Measurements from ENCODE around the gene CSGALNACT2. TPM values are rescaled to one million over a fixed set of nuclear protein-coding genes. Genes with fewer than 3 reads are reported as not detected.

Gene CSGALNACT2
- total and polyA plus RNA-seq, 12 donors: 4.6 to 12.9 (median 9.6) TPM

GRCh38 chr10:43115881-43116595, 22.2 kb upstream of the CSGALNACT2 start:
- DNase-seq: no peak

GRCh38 chr10:43116596-43116995, 21.6 kb upstream of the CSGALNACT2 start:
- no peak overlapping the region for H3K4me3 ChIP-seq
- no peaks in the 10 kb centered on the region for H3K36me3 ChIP-seq
- intact Hi-C loops (cut with DNase I): no loop called here
- TF ChIP-seq CTCF (IDR thresholded peaks at IDR 0.05): no peak
- ATAC-seq: no peak
- WGBS, 2 donors: 91 to 92% methylated on average over 10 of the region's 10 CpGs
- H3K27me3 ChIP-seq: no peaks in the 10 kb centered on the region
- H3K27ac ChIP-seq: no peak overlapping the region
- H3K9me3 ChIP-seq: no peaks in the 10 kb centered on the region
- no peak for DNase-seq
- H3K4me1 ChIP-seq: peaks cover 0 to 15% (median 9%) of the 10 kb centered on the region in 9 donors

More at GRCh38 chr10:43115881-43116595, 22.2 kb upstream of the CSGALNACT2 start:
- Histone ChIP-seq H3K27ac (no peak overlapping the region), H3K9me3 (no peaks in the 10 kb centered on the region), H3K4me1 (peaks cover 0 to 9% (median 3%) of the 10 kb centered on the region in 9 donors), H3K27me3 (no peaks in the 10 kb centered on the region), H3K36me3 (no peaks in the 10 kb centered on the region), H3K4me3 (no peak overlapping the region)
- WGBS, 2 donors: 92 to 94% methylated on average over 10 of the region's 10 CpGs
- intact Hi-C loops (cut with DNase I): no loop called here
- no peak for TF ChIP-seq CTCF (IDR thresholded peaks at IDR 0.05)
- no peak for ATAC-seq

GRCh38 chr10:43117031-43117776, 21.0 kb upstream of the CSGALNACT2 start:
- H3K9me3 ChIP-seq: no peaks in the 10 kb centered on the region
- intact Hi-C loops (cut with DNase I): no loop called here
- H3K36me3 ChIP-seq: no peaks in the 10 kb centered on the region
- H3K4me1 ChIP-seq: peaks cover 0 to 21% (median 10%) of the 10 kb centered on the region in 9 donors
- no peaks in the 10 kb centered on the region for H3K27me3 ChIP-seq
- DNase-seq (no peak), ATAC-seq (no peak)
- 83% methylated on average over 9 of the region's 9 CpGs for WGBS, 2 donors
- no peak for TF ChIP-seq CTCF (IDR thresholded peaks at IDR 0.05)
- no peak overlapping the region for H3K27ac ChIP-seq
- H3K4me3 ChIP-seq: no peak overlapping the region

GRCh38 chr10:43117777-43118583, 20.3 kb upstream of the CSGALNACT2 start:
- no peaks in the 10 kb centered on the region for H3K36me3 ChIP-seq
- DNase-seq (no peak), ATAC-seq (no peak)
- H3K27me3 ChIP-seq: no peaks in the 10 kb centered on the region
- intact Hi-C loops (cut with DNase I): no loop called here
- no peak for TF ChIP-seq CTCF (IDR thresholded peaks at IDR 0.05)
- H3K27ac ChIP-seq: no peak overlapping the region
- WGBS, 2 donors: 89 to 90% methylated on average over 18 of the region's 18 CpGs
- no peaks in the 10 kb centered on the region for H3K9me3 ChIP-seq
- no peak overlapping the region for H3K4me3 ChIP-seq
- H3K4me1 ChIP-seq: peaks cover 0 to 23% (median 10%) of the 10 kb centered on the region in 9 donors

All from heart right ventricle (tissue), 16 donors.